ENCODE results near the gene TBC1D22A.
A peak's percentile ranks its signal among the peaks of the same experiment; 100 is the strongest.

The TBC1D22A gene

GRCh38 chr22:46887978-46888377, 125.5 kb downstream of the TBC1D22A start:
- DNase-seq (ENCODE audit: low read depth): no peak

GRCh38 chr22:46890819-46891218, 128.4 kb downstream of the TBC1D22A start:
- DNase-seq (ENCODE audit: low read depth): no peak

GRCh38 chr22:46891382-46891951, 129.0 kb downstream of the TBC1D22A start:
- DNase-seq (ENCODE audit: low read depth): no peak

- DNase-seq (ENCODE audit: low read depth): no peak
These were observed 130.4 kb downstream of the TBC1D22A start for GRCh38 chr22:46892866-46893265.

GRCh38 chr22:46893281-46894020, 131.0 kb downstream of the TBC1D22A start:
- no peak for DNase-seq (ENCODE audit: low read depth)

GRCh38 chr22:46894081-46894671, 131.7 kb downstream of the TBC1D22A start:
- DNase-seq (ENCODE audit: low read depth): no peak

- no peak for DNase-seq (ENCODE audit: low read depth)
These were observed 132.6 kb downstream of the TBC1D22A start for GRCh38 chr22:46894851-46895640.

GRCh38 chr22:46895753-46896152, 133.3 kb downstream of the TBC1D22A start:
- DNase-seq (ENCODE audit: low read depth): no peak

GRCh38 chr22:46896166-46896565, 133.7 kb downstream of the TBC1D22A start:
- no peak for DNase-seq (ENCODE audit: low read depth)

GRCh38 chr22:46896568-46897245, 134.3 kb downstream of the TBC1D22A start:
- DNase-seq (ENCODE audit: low read depth): no peak

- no peak for DNase-seq (ENCODE audit: low read depth)
These were observed 134.8 kb downstream of the TBC1D22A start for GRCh38 chr22:46897246-46897623.

GRCh38 chr22:46900549-46900948, 138.1 kb downstream of the TBC1D22A start:
- peak; percentile 20 for DNase-seq (ENCODE audit: low read depth)

GRCh38 chr22:46902436-46902835, 140.0 kb downstream of the TBC1D22A start:
- DNase-seq (ENCODE audit: low read depth): no peak

- DNase-seq (ENCODE audit: low read depth): no peak
These were observed 140.8 kb downstream of the TBC1D22A start for GRCh38 chr22:46902998-46903916.

GRCh38 chr22:46905415-46905814, 143.0 kb downstream of the TBC1D22A start:
- no peak for DNase-seq (ENCODE audit: low read depth)

GRCh38 chr22:46905834-46906233, 143.4 kb downstream of the TBC1D22A start:
- DNase-seq (ENCODE audit: low read depth): no peak

GRCh38 chr22:46906326-46907045, 144.0 kb downstream of the TBC1D22A start:
- no peak for DNase-seq (ENCODE audit: low read depth)

- DNase-seq (ENCODE audit: low read depth): no peak
These were observed 145.1 kb downstream of the TBC1D22A start for GRCh38 chr22:46907241-46908215.

- DNase-seq (ENCODE audit: low read depth): no peak
These were observed 146.2 kb downstream of the TBC1D22A start for GRCh38 chr22:46908641-46909107.

All from iris pigment epithelial cell (primary cell).